Fibroblast of lung (primary cell): ENCODE measurements around the gene SLC16A1.

Source experiments
- EZH2 ChIP-seq: IDR thresholded peaks from 2 replicates; pipeline ENCODE4 v1.5.1; 2012; ENCODE audit warnings: low read length, control low read depth, mild to moderate bottlenecking; ENCODE audit errors: missing control alignments
- TF ChIP-seq, protein P1 (sequence below), 2 donors: IDR thresholded peaks in 1 of 2; conservative IDR thresholded peaks in 1 of 2; 1 replicate in 1 of 2; 2 replicates in 1 of 2; pipeline ENCODE4 v1.5.1; 2011 to 2012; ENCODE audit warnings: low read length in 2 of 2, control low read depth in 1 of 2, inconsistent platforms in 1 of 2, low read depth in 1 of 2, mild to moderate bottlenecking in 1 of 2

DNA sequence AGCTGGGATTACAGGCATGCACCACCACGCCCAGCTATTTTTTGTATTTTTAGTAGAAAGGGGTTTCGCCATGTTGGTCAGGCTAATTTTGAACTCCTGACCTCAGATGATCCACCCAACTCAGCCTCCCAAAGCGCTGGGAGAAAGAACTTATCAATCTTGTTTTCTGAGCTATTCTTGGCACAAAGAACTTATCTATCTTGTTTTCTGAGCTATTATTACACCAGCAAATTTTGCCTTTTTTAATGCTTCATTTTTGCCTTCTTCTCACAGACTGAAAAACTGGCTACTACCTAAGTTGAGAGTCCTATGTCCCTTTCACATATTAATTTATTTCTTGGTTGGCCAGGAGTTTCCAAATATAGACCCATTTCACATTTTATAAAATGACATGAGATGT lies 9.3 kb downstream of the SLC16A1 start:
- TF ChIP-seq, protein P1, sequence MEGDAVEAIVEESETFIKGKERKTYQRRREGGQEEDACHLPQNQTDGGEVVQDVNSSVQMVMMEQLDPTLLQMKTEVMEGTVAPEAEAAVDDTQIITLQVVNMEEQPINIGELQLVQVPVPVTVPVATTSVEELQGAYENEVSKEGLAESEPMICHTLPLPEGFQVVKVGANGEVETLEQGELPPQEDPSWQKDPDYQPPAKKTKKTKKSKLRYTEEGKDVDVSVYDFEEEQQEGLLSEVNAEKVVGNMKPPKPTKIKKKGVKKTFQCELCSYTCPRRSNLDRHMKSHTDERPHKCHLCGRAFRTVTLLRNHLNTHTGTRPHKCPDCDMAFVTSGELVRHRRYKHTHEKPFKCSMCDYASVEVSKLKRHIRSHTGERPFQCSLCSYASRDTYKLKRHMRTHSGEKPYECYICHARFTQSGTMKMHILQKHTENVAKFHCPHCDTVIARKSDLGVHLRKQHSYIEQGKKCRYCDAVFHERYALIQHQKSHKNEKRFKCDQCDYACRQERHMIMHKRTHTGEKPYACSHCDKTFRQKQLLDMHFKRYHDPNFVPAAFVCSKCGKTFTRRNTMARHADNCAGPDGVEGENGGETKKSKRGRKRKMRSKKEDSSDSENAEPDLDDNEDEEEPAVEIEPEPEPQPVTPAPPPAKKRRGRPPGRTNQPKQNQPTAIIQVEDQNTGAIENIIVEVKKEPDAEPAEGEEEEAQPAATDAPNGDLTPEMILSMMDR (conservative IDR thresholded peaks at IDR 0.05 in 1 of 2, IDR thresholded peaks at IDR 0.05 in 1 of 2; ENCODE audit: low read depth in 1 of 2, low read length in 2 of 2) = no peak
- no peak for TF ChIP-seq EZH2
